Neural cell (in vitro differentiated cells): ENCODE data around the gene SRSF12. TPM values are rescaled to one million over a fixed set of nuclear protein-coding genes. Genes with fewer than 3 reads are reported as not detected.

ENCODE experiments used
- H2AFZ ChIP-seq: fragments of 200-600, 300-800 bp; sonication (generic), shearing (Covaris generic); 2 replicates; pipeline ENCODE4 v1.6.0; 2014; ENCODE audit warnings: low read depth, mild to moderate bottlenecking, antibody characterized with exemption, low read length, moderate library complexity
- H3F3A ChIP-seq: fragments of 200-600 bp; shearing (Covaris generic); 2 replicates; pipeline ENCODE4 v1.6.1; 2016; ENCODE audit warnings: mild to moderate bottlenecking, moderate library complexity, mixed read lengths, antibody characterized with exemption, low read length; ENCODE audit not compliant: insufficient read depth, poor library complexity, severe bottlenecking
- H3K27ac ChIP-seq: fragments of 200-600, 300-800 bp; sonication (generic), shearing (Covaris generic); 2 replicates; pipeline ENCODE4 v1.5.1; 2014; ENCODE audit warnings: mild to moderate bottlenecking, low read length, moderate library complexity
- H3K27me3 ChIP-seq: fragments of 300-800, 200-600 bp; sonication (generic), shearing (Covaris generic); 2 replicates; pipeline ENCODE4 v1.6.0; 2014; ENCODE audit warnings: mild to moderate bottlenecking, low read depth, low read length, moderate library complexity; ENCODE audit not compliant: insufficient read depth
- H3K36me3 ChIP-seq: fragments of 300-800, 200-600 bp; sonication (generic), shearing (Covaris generic); 2 replicates; pipeline ENCODE4 v1.5.1; 2014; ENCODE audit warnings: mild to moderate bottlenecking, antibody characterized with exemption, low read length, moderate library complexity; ENCODE audit not compliant: insufficient read depth
- H3K4me2 ChIP-seq: fragments of 300-800, 200-600 bp; sonication (generic), shearing (Covaris generic); 2 replicates; pipeline ENCODE4 v1.6.0; 2014; ENCODE audit warnings: mild to moderate bottlenecking, low read length
- H3K4me3 ChIP-seq: fragments of 300-800, 200-600 bp; sonication (generic), shearing (Covaris generic); 2 replicates; pipeline ENCODE4 v1.5.1; 2014; ENCODE audit warnings: mild to moderate bottlenecking, low read length, moderate library complexity
- H3K79me2 ChIP-seq: fragments of 200-600 bp; shearing (Covaris generic); replicated peaks from 2 replicates; pipeline ENCODE4 v1.6.0; 2014; ENCODE audit warnings: mild to moderate bottlenecking, low read length, moderate library complexity; ENCODE audit not compliant: insufficient read depth
- H3K9ac ChIP-seq: fragments of 300-800, 200-600 bp; sonication (generic), shearing (Covaris generic); 2 replicates; pipeline ENCODE4 v1.6.1; 2016; ENCODE audit warnings: mild to moderate bottlenecking, low read length, mixed read lengths
- H3K9me2 ChIP-seq: fragments of 200-600 bp; shearing (Covaris generic); 2 replicates; pipeline ENCODE4 v1.6.1; 2016; ENCODE audit warnings: mild to moderate bottlenecking, low read length, mixed read lengths; ENCODE audit not compliant: insufficient read depth
- H3K9me3 ChIP-seq: fragments of 200-600, 300-800 bp; sonication (generic), shearing (Covaris generic); 2 replicates; pipeline ENCODE4 v1.6.1; 2016; ENCODE audit warnings: mild to moderate bottlenecking, mixed run types, low read length, moderate library complexity, mixed read lengths
- H4K20me1 ChIP-seq: fragments of 200-600 bp; shearing (Covaris generic); 2 replicates; pipeline ENCODE4 v1.6.1; 2016; ENCODE audit warnings: mild to moderate bottlenecking, mixed run types; ENCODE audit not compliant: insufficient read depth
- CTCF ChIP-seq: fragments of 450-650 bp; IDR thresholded peaks from 2 replicates; pipeline ENCODE4 v1.5.1; 2014; ENCODE audit warnings: antibody characterized with exemption, mild to moderate bottlenecking, moderate library complexity; ENCODE audit not compliant: poor library complexity, severe bottlenecking
- EP300 ChIP-seq: fragments of 450-650 bp; conservative IDR thresholded peaks from 2 replicates; pipeline ENCODE4 v1.6.1; 2014; ENCODE audit warnings: antibody characterized with exemption, mild to moderate bottlenecking, moderate library complexity; ENCODE audit not compliant: poor library complexity, severe bottlenecking
- EZH2 ChIP-seq: fragments of 200-600, 300-800 bp; shearing (Covaris generic), sonication (generic); IDR thresholded peaks from 2 replicates; pipeline ENCODE4 v1.6.1; 2014; ENCODE audit warnings: antibody characterized with exemption, low read length, borderline replicate concordance, mild to moderate bottlenecking; ENCODE audit not compliant: insufficient read depth, poor library complexity, severe bottlenecking
- MXI1 ChIP-seq: fragments of 450-650 bp; conservative IDR thresholded peaks from 2 replicates; pipeline ENCODE4 v1.6.1; 2014; ENCODE audit warnings: antibody characterized with exemption, mild to moderate bottlenecking; ENCODE audit not compliant: poor library complexity, severe bottlenecking
- POLR2AphosphoS5 ChIP-seq: IDR thresholded peaks from 2 replicates; pipeline ENCODE4 v1.6.1; 2012
- RAD21 ChIP-seq: fragments of 450-650 bp; conservative IDR thresholded peaks from 2 replicates; pipeline ENCODE4 v1.6.1; 2014; ENCODE audit warnings: antibody characterized with exemption, mild to moderate bottlenecking, moderate library complexity
- REST ChIP-seq: IDR thresholded peaks from 2 replicates; pipeline ENCODE4 v1.6.1; 2012; ENCODE audit warnings: borderline replicate concordance
- SMC3 ChIP-seq: fragments of 450-650 bp; conservative IDR thresholded peaks from 2 replicates; pipeline ENCODE4 v1.6.1; 2014; ENCODE audit warnings: antibody characterized with exemption, mild to moderate bottlenecking, moderate library complexity; ENCODE audit not compliant: poor library complexity
- TAF1 ChIP-seq: IDR thresholded peaks from 2 replicates; pipeline ENCODE4 v1.6.1; 2012; ENCODE audit warnings: low read depth
- polyA plus RNA-seq: library from polyadenylated mRNA; depleted of rRNA; stranded (reverse); fragments of >200 nt; gene quantifications from 2 replicates; pipeline ENCODE4 v1.2.3, GENCODE V29; 2014

The SRSF12 gene
- polyA plus RNA-seq, 1 donor from 2014 or later = 44.0 TPM

- no peaks in the 10 kb centered on the region for H3K9me3 ChIP-seq
Observed at GRCh38 chr6:89134723-89135122, 16.9 kb upstream of the SRSF12 start.

GRCh38 chr6:89133981-89134380, 16.1 kb upstream of the SRSF12 start:
- no peak for TF ChIP-seq TAF1
- Histone ChIP-seq H3K36me3 (no peaks in the 10 kb centered on the region), H3K27me3 (no peaks in the 10 kb centered on the region), H3K4me3 (no peak overlapping the region), H3K4me2 (no peak overlapping the region), H3K9ac (no peak overlapping the region), H3K79me2 (no peaks in the 10 kb centered on the region), H3F3A (no peaks in the 10 kb centered on the region), H3K9me3 (no peaks in the 10 kb centered on the region), H3K9me2 (no peaks in the 10 kb centered on the region), H3K27ac (no peak overlapping the region), H2AFZ (no peak overlapping the region), H4K20me1 (no peaks in the 10 kb centered on the region)

More at GRCh38 chr6:89134723-89135122, 16.9 kb upstream of the SRSF12 start:
- Histone ChIP-seq H2AFZ (no peak overlapping the region), H3K9me2 (no peaks in the 10 kb centered on the region), H3K36me3 (no peaks in the 10 kb centered on the region), H3K4me3 (no peak overlapping the region), H3K79me2 (no peaks in the 10 kb centered on the region), H3F3A (no peaks in the 10 kb centered on the region), H3K27me3 (no peaks in the 10 kb centered on the region), H3K9ac (no peak overlapping the region), H4K20me1 (no peaks in the 10 kb centered on the region), H3K27ac (no peak overlapping the region), H3K4me2 (no peak overlapping the region)
- TF ChIP-seq REST (no peak), RAD21 (no peak), CTCF (no peak), MXI1 (no peak), EZH2 (no peak), SMC3 (no peak), POLR2AphosphoS5 (no peak), EP300 (no peak)

DNA sequence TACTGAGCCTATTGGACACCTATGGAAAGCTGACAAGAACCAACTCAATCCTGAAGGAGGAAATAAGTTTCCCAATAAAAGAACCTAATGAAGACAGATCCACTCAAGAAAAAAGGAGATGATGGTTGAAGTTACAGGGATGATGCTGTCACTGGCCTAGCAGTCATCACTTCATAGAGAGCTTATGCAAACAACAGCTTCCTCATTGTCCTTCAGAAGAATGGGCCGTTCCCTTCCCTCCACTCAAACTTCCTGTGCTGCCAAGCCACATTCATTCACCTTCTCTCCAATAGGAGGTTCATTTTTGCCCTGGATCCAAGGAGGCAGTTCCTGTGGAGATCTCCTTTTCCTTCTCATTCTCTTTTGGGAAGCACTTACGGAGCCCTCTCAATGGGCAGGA, 14.2 kb upstream of the SRSF12 start:
- H3K9me2 ChIP-seq = no peaks in the 10 kb centered on the region
- H3F3A ChIP-seq = no peaks in the 10 kb centered on the region
- H3K9ac ChIP-seq = no peak overlapping the region
- H3K36me3 ChIP-seq = no peaks in the 10 kb centered on the region
- no peaks in the 10 kb centered on the region for H4K20me1 ChIP-seq
- TF ChIP-seq CTCF (no peak), EZH2 (no peak), RAD21 (no peak), TAF1 (no peak), POLR2AphosphoS5 (no peak), MXI1 (no peak), SMC3 (no peak), EP300 (no peak), REST (no peak)
- H3K4me2 ChIP-seq = no peak overlapping the region
- no peak overlapping the region for H3K4me3 ChIP-seq
- no peaks in the 10 kb centered on the region for H3K27me3 ChIP-seq
- no peak overlapping the region for H2AFZ ChIP-seq
- no peak overlapping the region for H3K27ac ChIP-seq
- no peaks in the 10 kb centered on the region for H3K79me2 ChIP-seq
- H3K9me3 ChIP-seq = no peaks in the 10 kb centered on the region
